Neuron (in vitro differentiated cells): ENCODE data around the gene LCMT2.
"Not testable (repeated sequence)": the region's sequence is repeated elsewhere in the genome, so short reads cannot be mapped to it uniquely, and the experiment has no call there.

ENCODE experiments used
- H2AFZ ChIP-seq: one replicate; pipeline ENCODE4 v1.6.1; 2013; ENCODE audit warnings: low read depth, mild to moderate bottlenecking, inconsistent platforms, low read length, moderate library complexity
- H3K27me3 ChIP-seq: one replicate; pipeline ENCODE4 v1.6.1; 2013; ENCODE audit warnings: low read length; ENCODE audit not compliant: insufficient read depth
- H3K36me3 ChIP-seq: one replicate; pipeline ENCODE4 v1.6.1; 2013; ENCODE audit warnings: low read length; ENCODE audit not compliant: insufficient read depth
- H3K4me1 ChIP-seq: one replicate; pipeline ENCODE4 v1.6.1; 2013; ENCODE audit warnings: low read length; ENCODE audit not compliant: insufficient read depth
- H3K4me3 ChIP-seq: 2 replicates; pipeline ENCODE4 v1.5.1; 2013; ENCODE audit warnings: mild to moderate bottlenecking, low read length, moderate library complexity
- H3K9me3 ChIP-seq: one replicate; pipeline ENCODE4 v1.6.1; 2013; ENCODE audit warnings: low read length

LCMT2 gene

GRCh38 chr15:43294091-43294706 lies 36.2 kb downstream of the LCMT2 start:
- Histone ChIP-seq H3K27me3 (peaks cover 25% of the 10 kb centered on the region), H3K36me3 (no peaks in the 10 kb centered on the region), H2AFZ (no peak overlapping the region), H3K4me3 (no peak overlapping the region), H3K9me3 (no peaks in the 10 kb centered on the region), H3K4me1 (peaks cover 6% of the 10 kb centered on the region)

GRCh38 chr15:43293432-43293831 lies 36.9 kb downstream of the LCMT2 start:
- H3K9me3 ChIP-seq: no peaks in the 10 kb centered on the region
- H3K36me3 ChIP-seq: no peaks in the 10 kb centered on the region
- peaks cover 6% of the 10 kb centered on the region for H3K4me1 ChIP-seq
- no peak overlapping the region for H3K4me3 ChIP-seq
- peaks cover 25% of the 10 kb centered on the region for H3K27me3 ChIP-seq
- H2AFZ ChIP-seq: no peak overlapping the region

- H2AFZ ChIP-seq: no peak overlapping the region
- peaks cover 25% of the 10 kb centered on the region for H3K27me3 ChIP-seq
- H3K4me1 ChIP-seq: peaks cover 6% of the 10 kb centered on the region
- H3K4me3 ChIP-seq: no peak overlapping the region
- no peaks in the 10 kb centered on the region for H3K36me3 ChIP-seq
- H3K9me3 ChIP-seq: no peaks in the 10 kb centered on the region
These were observed 37.8 kb downstream of the LCMT2 start for GRCh38 chr15:43292375-43293078.

- H3K36me3 ChIP-seq, H3K4me1 ChIP-seq, H3K4me3 ChIP-seq, H3K9me3 ChIP-seq, H2AFZ ChIP-seq: not testable (repeated sequence)
- peaks cover 32% of the 10 kb centered on the region for H3K27me3 ChIP-seq
These were observed 40.7 kb downstream of the LCMT2 start for GRCh38 chr15:43289656-43290055.

- Histone ChIP-seq H3K9me3 (no peaks in the 10 kb centered on the region), H3K4me1 (no peaks in the 10 kb centered on the region), H2AFZ (no peak overlapping the region), H3K4me3 (no peak overlapping the region), H3K36me3 (no peaks in the 10 kb centered on the region), H3K27me3 (peaks cover 16% of the 10 kb centered on the region)
These were observed 43.1 kb downstream of the LCMT2 start for GRCh38 chr15:43287254-43287653.

- Histone ChIP-seq H3K9me3 (no peaks in the 10 kb centered on the region), H3K4me3 (no peak overlapping the region), H3K27me3 (peaks cover 11% of the 10 kb centered on the region), H3K4me1 (no peaks in the 10 kb centered on the region), H3K36me3 (no peaks in the 10 kb centered on the region), H2AFZ (no peak overlapping the region)
These were observed 44.3 kb downstream of the LCMT2 start for GRCh38 chr15:43286074-43286473.

- Histone ChIP-seq H2AFZ (no peak overlapping the region), H3K36me3 (no peaks in the 10 kb centered on the region), H3K9me3 (no peaks in the 10 kb centered on the region), H3K4me3 (no peak overlapping the region), H3K4me1 (no peaks in the 10 kb centered on the region), H3K27me3 (peaks cover 11% of the 10 kb centered on the region)
These were observed 44.8 kb downstream of the LCMT2 start for GRCh38 chr15:43285609-43286037.

- no peaks in the 10 kb centered on the region for H3K9me3 ChIP-seq
These were observed 46.8 kb downstream of the LCMT2 start for GRCh38 chr15:43283526-43283925.

GRCh38 chr15:43281926-43282602 lies 48.3 kb downstream of the LCMT2 start:
- H2AFZ ChIP-seq: no peak overlapping the region
- no peaks in the 10 kb centered on the region for H3K9me3 ChIP-seq
- no peak overlapping the region for H3K4me3 ChIP-seq
- no peaks in the 10 kb centered on the region for H3K4me1 ChIP-seq
- no peaks in the 10 kb centered on the region for H3K36me3 ChIP-seq
- peaks cover 11% of the 10 kb centered on the region for H3K27me3 ChIP-seq

More at GRCh38 chr15:43283526-43283925, 46.8 kb downstream of the LCMT2 start:
- no peaks in the 10 kb centered on the region for H3K36me3 ChIP-seq
- peaks cover 11% of the 10 kb centered on the region for H3K27me3 ChIP-seq
- no peaks in the 10 kb centered on the region for H3K4me1 ChIP-seq
- H2AFZ ChIP-seq: no peak overlapping the region
- no peak overlapping the region for H3K4me3 ChIP-seq

- H2AFZ ChIP-seq: no peak overlapping the region
- no peaks in the 10 kb centered on the region for H3K9me3 ChIP-seq
- H3K27me3 ChIP-seq: peaks cover 11% of the 10 kb centered on the region
- no peaks in the 10 kb centered on the region for H3K4me1 ChIP-seq
- no peak overlapping the region for H3K4me3 ChIP-seq
- H3K36me3 ChIP-seq: no peaks in the 10 kb centered on the region
These were observed 49.4 kb downstream of the LCMT2 start for GRCh38 chr15:43280996-43281395.

- H3K36me3 ChIP-seq: no peaks in the 10 kb centered on the region
- H2AFZ ChIP-seq: no peak overlapping the region
- no peak overlapping the region for H3K4me3 ChIP-seq
- peaks cover 11% of the 10 kb centered on the region for H3K27me3 ChIP-seq
- H3K9me3 ChIP-seq: no peaks in the 10 kb centered on the region
- H3K4me1 ChIP-seq: no peaks in the 10 kb centered on the region
These were observed 50.9 kb downstream of the LCMT2 start for GRCh38 chr15:43279496-43279895.

GRCh38 chr15:43278869-43279268 lies 51.5 kb downstream of the LCMT2 start:
- no peaks in the 10 kb centered on the region for H3K9me3 ChIP-seq
- H3K36me3 ChIP-seq: no peaks in the 10 kb centered on the region
- H2AFZ ChIP-seq: no peak overlapping the region
- no peak overlapping the region for H3K4me3 ChIP-seq
- H3K4me1 ChIP-seq: no peaks in the 10 kb centered on the region
- H3K27me3 ChIP-seq: peaks cover 11% of the 10 kb centered on the region

GRCh38 chr15:43277901-43278300 lies 52.5 kb downstream of the LCMT2 start:
- H2AFZ ChIP-seq: no peak overlapping the region
- H3K36me3 ChIP-seq: no peaks in the 10 kb centered on the region
- peaks cover 11% of the 10 kb centered on the region for H3K27me3 ChIP-seq
- no peaks in the 10 kb centered on the region for H3K4me1 ChIP-seq
- H3K9me3 ChIP-seq: no peaks in the 10 kb centered on the region
- H3K4me3 ChIP-seq: no peak overlapping the region
